ENCODE results near the gene TMEM247.

- TF ChIP-seq CTCF (IDR thresholded peaks at IDR 0.05 in 2 of 3, conservative IDR thresholded peaks at IDR 0.05 in 1 of 3; ENCODE audit: control insufficient read depth in 2 of 3, extremely low read depth in 1 of 3, insufficient read depth in 1 of 3, low read depth in 3 of 3, low read length in 3 of 3) (no peak), POLR2A (IDR thresholded peaks at IDR 0.05; ENCODE audit: low read depth, low read length) (no peak), KDM1A (IDR thresholded peaks at IDR 0.05; ENCODE audit: borderline replicate concordance) (no peak), BHLHE40 (IDR thresholded peaks at IDR 0.05; ENCODE audit: borderline replicate concordance in 1 of 2, low read depth in 2 of 2, low read length in 1 of 2) (no peak), NFIC (IDR thresholded peaks at IDR 0.05; ENCODE audit: low read depth, low read length) (no peak), JUND (IDR thresholded peaks at IDR 0.05; ENCODE audit: low read depth, low read length) (no peak), SMC3 (IDR thresholded peaks at IDR 0.05; ENCODE audit: borderline replicate concordance, low read length) (no peak), ZBTB4 (CRISPR knock-in tag; IDR thresholded peaks at IDR 0.05) (no peak), CHD1 (IDR thresholded peaks at IDR 0.05; ENCODE audit: low read depth, low read length) (no peak), ATF2 (IDR thresholded peaks at IDR 0.05; ENCODE audit: low read length) (no peak), BCL3 (IDR thresholded peaks at IDR 0.05; ENCODE audit: borderline replicate concordance, insufficient read depth, low read depth, low read length, poor library complexity, severe bottlenecking) (no peak), REST (IDR thresholded peaks at IDR 0.05; ENCODE audit: low read depth, low read length) (no peak)
These were observed 41.3 kb upstream of the TMEM247 start for GRCh38 chr2:46438102-46438501.

Measured in GM12878 (cell line).